ENCODE results near the gene HCAR1. TPM values are rescaled to one million over a fixed set of nuclear protein-coding genes. Genes with fewer than 3 reads are reported as not detected.
A peak's percentile ranks its signal among the peaks of the same experiment; 100 is the strongest.

HCAR1 gene
- total RNA-seq, 1 donor from 2014 or later, result 0.22 TPM

GRCh38 chr12:122732611-122733010 is 2.0 kb upstream of the HCAR1 start:
- no peak for TF ChIP-seq CTCF (IDR thresholded peaks at IDR 0.05; ENCODE audit: unreplicated experiment)
- Mint-ChIP-seq H3K4me3 (ENCODE audit: low read depth) (no peak overlapping the region), H3K27me3 (no peaks in the 10 kb centered on the region), H3K27ac (no peak overlapping the region), H3K4me1 (ENCODE audit: low read depth) (peaks cover 22% of the 10 kb centered on the region), H3K9me3 (ENCODE audit: low read depth) (no peaks in the 10 kb centered on the region), H3K36me3 (ENCODE audit: insufficient read depth) (no peaks in the 10 kb centered on the region)
- no peak for DNase-seq (ENCODE audit: low spot score, unreplicated experiment)

GRCh38 chr12:122732170-122732569 is 1.5 kb upstream of the HCAR1 start:
- no peak for DNase-seq (ENCODE audit: low spot score, unreplicated experiment)
- Mint-ChIP-seq H3K27me3 (no peaks in the 10 kb centered on the region), H3K9me3 (ENCODE audit: low read depth) (no peaks in the 10 kb centered on the region), H3K4me3 (ENCODE audit: low read depth) (no peak overlapping the region), H3K27ac (no peak overlapping the region), H3K4me1 (ENCODE audit: low read depth) (peaks cover 22% of the 10 kb centered on the region), H3K36me3 (ENCODE audit: insufficient read depth) (no peaks in the 10 kb centered on the region)
- no peak for TF ChIP-seq CTCF (IDR thresholded peaks at IDR 0.05; ENCODE audit: unreplicated experiment)

GRCh38 chr12:122729583-122730214 is 945 bp downstream of the HCAR1 start:
- Mint-ChIP-seq H3K27me3 (no peaks in the 10 kb centered on the region), H3K27ac (no peak overlapping the region), H3K36me3 (ENCODE audit: insufficient read depth) (no peaks in the 10 kb centered on the region), H3K4me3 (ENCODE audit: low read depth) (no peak overlapping the region), H3K4me1 (ENCODE audit: low read depth) (peaks cover 30% of the 10 kb centered on the region), H3K9me3 (ENCODE audit: low read depth) (no peaks in the 10 kb centered on the region)
- no peak for TF ChIP-seq CTCF (IDR thresholded peaks at IDR 0.05; ENCODE audit: unreplicated experiment)
- no peak for DNase-seq (ENCODE audit: low spot score, unreplicated experiment)

GRCh38 chr12:122726080-122726558 is 4.5 kb downstream of the HCAR1 start:
- peak overlapping the region; percentile 95 for H3K27ac Mint-ChIP-seq
- DNase-seq (ENCODE audit: low spot score, unreplicated experiment), result no peak
- H3K27me3 Mint-ChIP-seq, result no peaks in the 10 kb centered on the region
- no peak overlapping the region for H3K4me3 Mint-ChIP-seq (ENCODE audit: low read depth)
- H3K36me3 Mint-ChIP-seq (ENCODE audit: insufficient read depth), result no peaks in the 10 kb centered on the region
- H3K9me3 Mint-ChIP-seq (ENCODE audit: low read depth), result no peaks in the 10 kb centered on the region
- TF ChIP-seq CTCF (IDR thresholded peaks at IDR 0.05; ENCODE audit: unreplicated experiment), result no peak
- peaks cover 30% of the 10 kb centered on the region for H3K4me1 Mint-ChIP-seq (ENCODE audit: low read depth)

GRCh38 chr12:122725452-122726079 is 5.1 kb downstream of the HCAR1 start:
- no peak overlapping the region for H3K4me3 Mint-ChIP-seq (ENCODE audit: low read depth)
- no peak for TF ChIP-seq CTCF (IDR thresholded peaks at IDR 0.05; ENCODE audit: unreplicated experiment)
- no peak for DNase-seq (ENCODE audit: low spot score, unreplicated experiment)
- H3K4me1 Mint-ChIP-seq (ENCODE audit: low read depth), result peaks cover 24% of the 10 kb centered on the region
- no peaks in the 10 kb centered on the region for H3K9me3 Mint-ChIP-seq (ENCODE audit: low read depth)
- H3K27ac Mint-ChIP-seq, result peak overlapping the region; percentile 95
- H3K27me3 Mint-ChIP-seq, result no peaks in the 10 kb centered on the region
- H3K36me3 Mint-ChIP-seq (ENCODE audit: insufficient read depth), result no peaks in the 10 kb centered on the region

Data from progenitor cell of endocrine pancreas (in vitro differentiated cells).